ENCODE results near the gene ALKBH3. TPM values are rescaled to one million over a fixed set of nuclear protein-coding genes. Genes with fewer than 3 reads are reported as not detected.

The ALKBH3 gene
- total RNA-seq, 1 donor from 2014 or later, result 19.1 TPM

DNA sequence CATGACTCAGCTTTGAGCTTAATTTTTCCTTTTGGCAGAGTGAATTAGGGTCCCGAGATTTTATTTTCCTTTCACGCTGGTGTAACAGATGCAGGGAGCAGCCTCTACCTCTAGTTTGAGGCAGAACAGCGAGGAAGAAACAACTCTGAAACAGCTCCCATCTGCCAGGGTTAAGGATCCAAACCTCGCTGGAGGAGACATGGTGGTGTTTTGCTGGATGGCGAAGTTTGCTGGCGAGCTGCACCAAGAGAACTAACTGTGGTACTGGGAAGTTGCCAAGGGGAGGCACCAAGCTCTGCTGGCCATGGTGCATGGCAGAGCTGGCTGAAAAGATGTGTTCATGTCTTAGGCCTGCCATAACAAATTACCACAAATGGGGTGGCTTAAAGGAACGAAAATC lies 7.6 kb upstream of the ALKBH3 start:
- Histone ChIP-seq H3K9me3 (no peaks in the 10 kb centered on the region), H3K4me3 (no peak overlapping the region), H3K27ac (no peak overlapping the region), H3K27me3 (no peaks in the 10 kb centered on the region), H3K4me1 (no peaks in the 10 kb centered on the region), H3K36me3 (no peaks in the 10 kb centered on the region)
- intact Hi-C loops (cut with DNase I), result no loop called here
- no peak for DNase-seq (ENCODE audit: low spot score in 2 of 2)
- TF ChIP-seq, protein P1, sequence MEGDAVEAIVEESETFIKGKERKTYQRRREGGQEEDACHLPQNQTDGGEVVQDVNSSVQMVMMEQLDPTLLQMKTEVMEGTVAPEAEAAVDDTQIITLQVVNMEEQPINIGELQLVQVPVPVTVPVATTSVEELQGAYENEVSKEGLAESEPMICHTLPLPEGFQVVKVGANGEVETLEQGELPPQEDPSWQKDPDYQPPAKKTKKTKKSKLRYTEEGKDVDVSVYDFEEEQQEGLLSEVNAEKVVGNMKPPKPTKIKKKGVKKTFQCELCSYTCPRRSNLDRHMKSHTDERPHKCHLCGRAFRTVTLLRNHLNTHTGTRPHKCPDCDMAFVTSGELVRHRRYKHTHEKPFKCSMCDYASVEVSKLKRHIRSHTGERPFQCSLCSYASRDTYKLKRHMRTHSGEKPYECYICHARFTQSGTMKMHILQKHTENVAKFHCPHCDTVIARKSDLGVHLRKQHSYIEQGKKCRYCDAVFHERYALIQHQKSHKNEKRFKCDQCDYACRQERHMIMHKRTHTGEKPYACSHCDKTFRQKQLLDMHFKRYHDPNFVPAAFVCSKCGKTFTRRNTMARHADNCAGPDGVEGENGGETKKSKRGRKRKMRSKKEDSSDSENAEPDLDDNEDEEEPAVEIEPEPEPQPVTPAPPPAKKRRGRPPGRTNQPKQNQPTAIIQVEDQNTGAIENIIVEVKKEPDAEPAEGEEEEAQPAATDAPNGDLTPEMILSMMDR (IDR thresholded peaks at IDR 0.05), result no peak

DNA sequence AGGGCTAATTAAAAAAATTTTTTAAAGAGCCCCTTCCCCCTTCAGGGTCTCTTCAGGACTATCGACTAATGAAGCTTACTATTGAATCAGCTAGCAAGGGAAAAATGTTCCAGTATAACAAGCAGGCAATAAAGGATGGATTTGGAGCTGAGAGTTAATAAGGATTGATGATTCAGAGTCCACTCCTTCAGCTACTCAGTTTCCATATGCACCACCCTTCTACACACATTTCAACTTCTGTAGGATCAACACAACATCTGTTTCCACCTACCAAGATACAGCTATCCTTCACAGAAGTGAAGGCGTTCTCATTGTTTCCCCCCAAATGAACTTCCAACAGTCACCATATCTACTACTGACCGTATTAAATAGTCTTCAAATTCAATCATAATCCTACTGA lies 6.6 kb upstream of the ALKBH3 start:
- Histone ChIP-seq H3K27me3 (no peaks in the 10 kb centered on the region), H3K4me3 (no peak overlapping the region), H3K4me1 (no peaks in the 10 kb centered on the region), H3K27ac (no peak overlapping the region), H3K36me3 (no peaks in the 10 kb centered on the region), H3K9me3 (no peaks in the 10 kb centered on the region)
- TF ChIP-seq, protein P1 (IDR thresholded peaks at IDR 0.05), result no peak
- no peak for DNase-seq (ENCODE audit: low spot score in 2 of 2)
- intact Hi-C loops (cut with DNase I), result no loop called here

DNA sequence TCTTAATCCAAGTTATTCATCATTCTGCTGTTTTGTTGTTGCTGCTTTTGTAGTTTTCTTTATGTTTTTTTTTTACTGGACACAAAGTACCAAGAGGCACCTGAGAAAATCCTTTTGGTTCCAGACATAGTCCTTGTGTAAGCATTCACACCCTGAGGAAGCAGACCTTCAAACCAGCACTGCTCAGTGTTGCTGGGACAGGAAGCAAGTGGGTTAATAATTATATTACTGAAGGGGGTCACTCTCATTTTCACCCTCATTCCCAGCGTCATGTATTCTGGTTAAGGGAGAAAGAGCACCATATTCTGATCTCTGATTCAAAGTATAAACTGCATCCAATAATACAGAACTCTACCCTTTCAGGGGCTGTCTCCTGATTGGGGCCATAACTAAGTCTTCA lies 5.9 kb upstream of the ALKBH3 start:
- DNase-seq (ENCODE audit: low spot score in 2 of 2), result no peak
- intact Hi-C loops (cut with DNase I), result no loop called here
- Histone ChIP-seq H3K36me3 (no peaks in the 10 kb centered on the region), H3K9me3 (no peaks in the 10 kb centered on the region), H3K27me3 (no peaks in the 10 kb centered on the region), H3K4me1 (no peaks in the 10 kb centered on the region), H3K4me3 (no peak overlapping the region), H3K27ac (no peak overlapping the region)
- TF ChIP-seq, protein P1 (IDR thresholded peaks at IDR 0.05), result no peak

DNA sequence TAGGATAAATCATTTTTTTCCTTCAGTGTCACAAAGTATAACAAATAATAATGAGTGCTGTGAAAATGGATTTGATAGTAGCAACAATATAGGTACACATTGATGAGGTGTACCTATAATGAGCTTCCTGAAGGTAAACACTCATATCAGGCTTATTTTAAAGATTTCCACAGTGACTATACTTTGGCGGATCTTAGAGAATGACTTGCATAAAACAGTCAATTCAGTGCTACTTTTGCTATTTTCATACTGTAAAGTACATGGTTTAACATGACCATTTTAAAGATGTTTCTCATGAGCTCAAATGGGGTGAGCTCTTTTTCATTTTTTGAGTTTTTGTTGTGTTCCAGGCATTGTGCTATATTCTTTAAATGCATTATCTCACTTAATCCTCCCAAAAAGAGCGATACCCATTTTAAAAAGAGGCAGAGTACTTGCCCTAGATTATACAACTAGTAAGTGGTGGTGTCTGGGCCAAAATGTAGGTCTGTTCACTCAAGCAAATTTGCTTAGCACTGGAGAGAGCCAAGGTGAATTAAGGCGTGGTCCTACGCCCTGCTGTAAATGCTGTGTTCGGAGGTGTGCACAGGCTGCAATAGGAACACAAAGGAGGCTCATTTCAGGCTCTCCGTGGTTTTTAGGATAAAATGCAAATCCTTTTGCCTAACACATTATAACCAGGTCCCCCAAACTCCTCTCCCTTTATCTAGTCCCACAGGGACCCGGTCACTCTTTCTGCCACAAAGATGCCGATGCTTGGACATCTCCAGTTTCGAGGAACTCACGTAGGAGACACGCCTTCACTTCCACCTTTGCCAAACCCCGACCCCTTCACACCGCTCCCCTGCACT lies 617 bp upstream of the ALKBH3 start:
- Histone ChIP-seq H3K27ac (peak overlapping the region; percentile 65 to 71), H3K4me3 (peak overlapping the region; percentile 90 to 92), H3K4me1 (peaks cover 9 to 13% of the 10 kb centered on the region in 2 donors), H3K9me3 (no peaks in the 10 kb centered on the region), H3K27me3 (no peaks in the 10 kb centered on the region), H3K36me3 (peaks cover 8 to 25% of the 10 kb centered on the region in 2 donors)
- DNase-seq (ENCODE audit: low spot score in 2 of 2), result no peak
- intact Hi-C loops (cut with DNase I), result no loop called here
- TF ChIP-seq, protein P1 (IDR thresholded peaks at IDR 0.05), result no peak

DNA sequence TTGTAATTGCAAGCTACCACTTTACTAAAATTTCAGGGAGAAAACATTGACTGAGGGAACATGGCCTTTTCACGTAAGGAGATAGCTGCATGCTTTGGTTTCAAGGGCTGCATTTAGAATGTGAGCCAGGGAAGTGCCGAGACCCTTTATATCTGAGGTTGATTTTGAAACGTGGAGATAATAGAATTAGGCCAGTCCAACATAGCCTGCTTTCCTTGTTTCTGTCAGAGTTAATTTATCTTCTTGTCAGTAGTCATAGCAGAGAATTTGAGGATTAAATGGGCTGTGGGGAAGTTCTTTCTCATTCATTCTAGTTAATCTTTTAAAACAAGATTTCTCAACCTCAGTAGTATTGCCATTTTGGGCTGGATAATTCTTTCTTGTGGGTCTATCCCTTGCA lies 12.2 kb downstream of the ALKBH3 start:
- no peak overlapping the region for H3K4me3 ChIP-seq
- H3K9me3 ChIP-seq, result no peaks in the 10 kb centered on the region
- peak overlapping the region; percentile 35 to 65 for H3K27ac ChIP-seq
- H3K27me3 ChIP-seq, result no peaks in the 10 kb centered on the region
- peaks cover 25 to 54% of the 10 kb centered on the region in 2 donors for H3K36me3 ChIP-seq
- intact Hi-C loops (cut with DNase I), result no loop called here
- no peaks in the 10 kb centered on the region for H3K4me1 ChIP-seq
- no peak for DNase-seq (ENCODE audit: low spot score in 2 of 2)
- TF ChIP-seq, protein P1 (IDR thresholded peaks at IDR 0.05), result no peak
